HepG2 (cell line): ENCODE data around the gene CELSR2. TPM values are rescaled to one million over a fixed set of nuclear protein-coding genes. Genes with fewer than 3 reads are reported as not detected.

ENCODE experiments used
- CBX2 ChIP-seq, 2 experiments: fragments of 200-600 bp in 1 of 2; sonication (generic); formaldehyde crosslinking in 1 of 2; IDR thresholded peaks; 2 replicates each; pipeline versions ENCODE4 v1.7.0 to v1.8.1; 2018 to 2022; ENCODE audit warnings: low read depth in 2 of 2, low read length in 1 of 2, mild to moderate bottlenecking in 1 of 2, missing genetic modification reagents in 1 of 2
- ELF4 ChIP-seq: sonication (generic); formaldehyde crosslinking; IDR thresholded peaks from 2 replicates; pipeline ENCODE4 v1.5.0; 2020; ENCODE audit warnings: missing genetic modification reagents, mild to moderate bottlenecking, moderate library complexity, borderline replicate concordance
- FOXM1 ChIP-seq: sonication (generic); formaldehyde crosslinking; IDR thresholded peaks from 2 replicates; pipeline ENCODE4 v1.5.0; 2020; ENCODE audit warnings: missing genetic modification reagents
- GABPB1 ChIP-seq: IDR thresholded peaks from 2 replicates; pipeline ENCODE4 v1.6.1; 2016; ENCODE audit warnings: mild to moderate bottlenecking, missing genetic modification reagents, moderate library complexity, missing compliant biosample characterization
- RBM22 ChIP-seq: fragments of 200-400 bp; formaldehyde crosslinking; optimal IDR thresholded peaks from 2 replicates; pipeline ENCODE3; 2017; ENCODE audit warnings: mild to moderate bottlenecking, low read length, moderate library complexity
- SMAD9 ChIP-seq: sonication (generic); formaldehyde crosslinking; IDR thresholded peaks from 2 replicates; pipeline ENCODE4 v1.5.1; 2020; ENCODE audit warnings: mild to moderate bottlenecking, missing genetic modification reagents
- TP53 ChIP-seq: sonication (generic); formaldehyde crosslinking; conservative IDR thresholded peaks from 2 replicates; pipeline ENCODE4 v1.4.0; 2020; ENCODE audit warnings: missing genetic modification reagents
- YY1 ChIP-seq: IDR thresholded peaks from 2 replicates; pipeline ENCODE4 v1.6.1; 2011; ENCODE audit warnings: low read length, low read depth, moderate library complexity, mild to moderate bottlenecking; ENCODE audit not compliant: insufficient read depth, insufficient replicate concordance
- ZFP82 ChIP-seq: sonication (generic); formaldehyde crosslinking; IDR thresholded peaks from 2 replicates; pipeline ENCODE4 v1.5.1; 2020; ENCODE audit warnings: mild to moderate bottlenecking, missing genetic modification reagents, borderline replicate concordance
- ZFX ChIP-seq: sonication (generic); formaldehyde crosslinking; IDR thresholded peaks from 2 replicates; pipeline ENCODE4 v1.4.0; 2020; ENCODE audit warnings: mild to moderate bottlenecking, low read depth, missing genetic modification reagents, moderate library complexity
- ZNF234 ChIP-seq: sonication (generic); formaldehyde crosslinking; conservative IDR thresholded peaks from 2 replicates; pipeline ENCODE4 v1.5.1; 2020; ENCODE audit warnings: mild to moderate bottlenecking, missing genetic modification reagents
- ZSCAN22 ChIP-seq: sonication (generic); formaldehyde crosslinking; IDR thresholded peaks from 2 replicates; pipeline ENCODE4 v1.4.0; 2020; ENCODE audit warnings: mild to moderate bottlenecking, missing genetic modification reagents
- ZZZ3 ChIP-seq: sonication (generic); formaldehyde crosslinking; IDR thresholded peaks from 2 replicates; pipeline ENCODE4 v1.4.0; 2020; ENCODE audit warnings: missing genetic modification reagents, mild to moderate bottlenecking, borderline replicate concordance
- polyA plus RNA-seq, 8 experiments: library from polyadenylated mRNA; depleted of rRNA in 3 of 8; stranded (reverse) in 7 of 8; unstranded in 1 of 8; fragments of >200 nt; fragmentation: Illumina TruSeq in 4 of 8; extraction: Trizol in 4 of 8; gene quantifications; 2 replicates each; pipeline versions ENCODE4 v1.2.1 to v1.2.3, GENCODE V29; 2011 to 2016; ENCODE audit warnings: low read depth in 4 of 8, missing spikeins in 1 of 8, mixed read lengths in 1 of 8; ENCODE audit not compliant: insufficient read depth in 1 of 8
- total RNA-seq, 5 experiments: library from RNA; depleted of rRNA; stranded (reverse); fragments of >200 nt; fragmentation: Illumina TruSeq; extraction: Trizol; gene quantifications; 2 replicates each; pipeline ENCODE4 v1.2.3, GENCODE V29; 2016; ENCODE audit warnings: low read depth in 1 of 5
- TF ChIP-seq, protein P1 (sequence below): sonication (generic); formaldehyde crosslinking; conservative IDR thresholded peaks from 2 replicates; pipeline ENCODE4 v1.8.1; 2023; ENCODE audit warnings: missing genetic modification reagents
- TF ChIP-seq, protein P2 (sequence below): sonication (generic); formaldehyde crosslinking; IDR thresholded peaks from 2 replicates; pipeline ENCODE4 v1.4.0; 2020; ENCODE audit warnings: missing genetic modification reagents
- TF ChIP-seq, protein P3 (sequence below): sonication (generic); formaldehyde crosslinking; conservative IDR thresholded peaks from 2 replicates; pipeline ENCODE4 v1.4.0; 2020; ENCODE audit warnings: missing genetic modification reagents
- TF ChIP-seq, protein P4 (sequence below): sonication (generic); formaldehyde crosslinking; IDR thresholded peaks from 2 replicates; pipeline ENCODE4 v1.4.0; 2020; ENCODE audit warnings: missing genetic modification reagents, borderline replicate concordance

CELSR2 gene
- total and polyA plus RNA-seq, 2 of the 13 experiments (the other 11 are each of a cell fraction or from before 2014, with no cell fraction given): 4.0 to 6.6 TPM

DNA sequence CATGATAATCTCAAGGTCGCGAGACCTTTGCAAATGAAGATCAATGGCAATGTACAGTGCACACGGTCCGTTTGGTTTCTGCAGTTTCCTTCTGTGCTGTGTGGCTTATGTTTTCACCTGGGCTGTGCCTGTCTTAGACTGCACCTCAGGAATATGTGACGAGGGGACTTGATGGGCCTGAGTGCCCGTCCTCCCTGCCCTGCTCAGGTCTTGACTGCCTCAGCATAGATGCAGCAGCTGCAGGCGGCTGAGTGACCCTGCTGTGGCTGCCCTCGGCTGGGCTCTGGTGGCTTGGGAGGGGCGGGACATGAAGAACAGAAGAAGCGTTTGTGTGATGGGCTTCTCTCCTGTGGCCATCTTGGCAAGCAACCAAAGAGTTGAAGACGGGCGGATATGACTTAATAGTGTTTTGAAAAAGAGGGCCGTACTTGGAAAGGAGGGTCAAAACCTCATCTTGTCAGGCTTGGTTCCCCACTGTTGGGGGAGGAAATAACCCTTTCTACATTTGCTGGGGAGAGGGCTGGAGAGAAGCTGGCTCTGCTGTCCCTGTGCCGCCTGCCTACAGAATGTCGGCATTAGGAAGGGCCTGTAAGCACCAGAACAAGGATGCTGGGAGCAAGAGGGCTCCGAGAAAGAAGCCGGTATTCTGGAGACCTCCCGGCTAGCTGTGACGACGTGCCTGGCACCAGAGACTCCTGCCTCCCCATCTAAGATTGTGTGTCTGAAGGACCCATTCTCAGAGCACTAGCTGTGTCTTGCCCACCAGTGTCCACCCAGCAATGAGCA lies 50.4 kb downstream of the CELSR2 start (continued):
- no peak for TF ChIP-seq RBM22
- TF ChIP-seq, protein P1, sequence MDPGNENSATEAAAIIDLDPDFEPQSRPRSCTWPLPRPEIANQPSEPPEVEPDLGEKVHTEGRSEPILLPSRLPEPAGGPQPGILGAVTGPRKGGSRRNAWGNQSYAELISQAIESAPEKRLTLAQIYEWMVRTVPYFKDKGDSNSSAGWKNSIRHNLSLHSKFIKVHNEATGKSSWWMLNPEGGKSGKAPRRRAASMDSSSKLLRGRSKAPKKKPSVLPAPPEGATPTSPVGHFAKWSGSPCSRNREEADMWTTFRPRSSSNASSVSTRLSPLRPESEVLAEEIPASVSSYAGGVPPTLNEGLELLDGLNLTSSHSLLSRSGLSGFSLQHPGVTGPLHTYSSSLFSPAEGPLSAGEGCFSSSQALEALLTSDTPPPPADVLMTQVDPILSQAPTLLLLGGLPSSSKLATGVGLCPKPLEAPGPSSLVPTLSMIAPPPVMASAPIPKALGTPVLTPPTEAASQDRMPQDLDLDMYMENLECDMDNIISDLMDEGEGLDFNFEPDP: no peak
- 0 out of 2 replicates have a peak, but pooled peaks have one; percentile 12 for TF ChIP-seq ZFX
- peak; percentile 50; the same call in 1 of the 2 replicates for TF ChIP-seq SMAD9
- no peak for TF ChIP-seq ZZZ3 (CRISPR knock-in tag)
- no peak for TF ChIP-seq ZNF234 (CRISPR knock-in tag)
- TF ChIP-seq FOXM1: no peak
- no peak for TF ChIP-seq ELF4 (CRISPR knock-in tag)
- TF ChIP-seq TP53: no peak
- TF ChIP-seq, protein P2, sequence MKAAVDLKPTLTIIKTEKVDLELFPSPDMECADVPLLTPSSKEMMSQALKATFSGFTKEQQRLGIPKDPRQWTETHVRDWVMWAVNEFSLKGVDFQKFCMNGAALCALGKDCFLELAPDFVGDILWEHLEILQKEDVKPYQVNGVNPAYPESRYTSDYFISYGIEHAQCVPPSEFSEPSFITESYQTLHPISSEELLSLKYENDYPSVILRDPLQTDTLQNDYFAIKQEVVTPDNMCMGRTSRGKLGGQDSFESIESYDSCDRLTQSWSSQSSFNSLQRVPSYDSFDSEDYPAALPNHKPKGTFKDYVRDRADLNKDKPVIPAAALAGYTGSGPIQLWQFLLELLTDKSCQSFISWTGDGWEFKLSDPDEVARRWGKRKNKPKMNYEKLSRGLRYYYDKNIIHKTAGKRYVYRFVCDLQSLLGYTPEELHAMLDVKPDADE (CRISPR knock-in tag): no peak
- no peak for TF ChIP-seq ZFP82
- TF ChIP-seq GABPB1: peak; percentile 50; the same call in 1 of the 2 replicates
- TF ChIP-seq, protein P3, sequence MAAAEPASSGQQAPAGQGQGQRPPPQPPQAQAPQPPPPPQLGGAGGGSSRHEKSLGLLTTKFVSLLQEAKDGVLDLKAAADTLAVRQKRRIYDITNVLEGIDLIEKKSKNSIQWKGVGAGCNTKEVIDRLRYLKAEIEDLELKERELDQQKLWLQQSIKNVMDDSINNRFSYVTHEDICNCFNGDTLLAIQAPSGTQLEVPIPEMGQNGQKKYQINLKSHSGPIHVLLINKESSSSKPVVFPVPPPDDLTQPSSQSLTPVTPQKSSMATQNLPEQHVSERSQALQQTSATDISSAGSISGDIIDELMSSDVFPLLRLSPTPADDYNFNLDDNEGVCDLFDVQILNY (CRISPR knock-in tag): no peak
- no peak for TF ChIP-seq CBX2 (IDR thresholded peaks at IDR 0.05; ENCODE audit: low read depth, low read length)
- no peak for TF ChIP-seq CBX2 (CRISPR knock-in tag; IDR thresholded peaks at IDR 0.05; ENCODE audit: low read depth)
- no peak for TF ChIP-seq ZSCAN22 (CRISPR knock-in tag)
- TF ChIP-seq YY1: peak; percentile 72
- TF ChIP-seq, protein P4, sequence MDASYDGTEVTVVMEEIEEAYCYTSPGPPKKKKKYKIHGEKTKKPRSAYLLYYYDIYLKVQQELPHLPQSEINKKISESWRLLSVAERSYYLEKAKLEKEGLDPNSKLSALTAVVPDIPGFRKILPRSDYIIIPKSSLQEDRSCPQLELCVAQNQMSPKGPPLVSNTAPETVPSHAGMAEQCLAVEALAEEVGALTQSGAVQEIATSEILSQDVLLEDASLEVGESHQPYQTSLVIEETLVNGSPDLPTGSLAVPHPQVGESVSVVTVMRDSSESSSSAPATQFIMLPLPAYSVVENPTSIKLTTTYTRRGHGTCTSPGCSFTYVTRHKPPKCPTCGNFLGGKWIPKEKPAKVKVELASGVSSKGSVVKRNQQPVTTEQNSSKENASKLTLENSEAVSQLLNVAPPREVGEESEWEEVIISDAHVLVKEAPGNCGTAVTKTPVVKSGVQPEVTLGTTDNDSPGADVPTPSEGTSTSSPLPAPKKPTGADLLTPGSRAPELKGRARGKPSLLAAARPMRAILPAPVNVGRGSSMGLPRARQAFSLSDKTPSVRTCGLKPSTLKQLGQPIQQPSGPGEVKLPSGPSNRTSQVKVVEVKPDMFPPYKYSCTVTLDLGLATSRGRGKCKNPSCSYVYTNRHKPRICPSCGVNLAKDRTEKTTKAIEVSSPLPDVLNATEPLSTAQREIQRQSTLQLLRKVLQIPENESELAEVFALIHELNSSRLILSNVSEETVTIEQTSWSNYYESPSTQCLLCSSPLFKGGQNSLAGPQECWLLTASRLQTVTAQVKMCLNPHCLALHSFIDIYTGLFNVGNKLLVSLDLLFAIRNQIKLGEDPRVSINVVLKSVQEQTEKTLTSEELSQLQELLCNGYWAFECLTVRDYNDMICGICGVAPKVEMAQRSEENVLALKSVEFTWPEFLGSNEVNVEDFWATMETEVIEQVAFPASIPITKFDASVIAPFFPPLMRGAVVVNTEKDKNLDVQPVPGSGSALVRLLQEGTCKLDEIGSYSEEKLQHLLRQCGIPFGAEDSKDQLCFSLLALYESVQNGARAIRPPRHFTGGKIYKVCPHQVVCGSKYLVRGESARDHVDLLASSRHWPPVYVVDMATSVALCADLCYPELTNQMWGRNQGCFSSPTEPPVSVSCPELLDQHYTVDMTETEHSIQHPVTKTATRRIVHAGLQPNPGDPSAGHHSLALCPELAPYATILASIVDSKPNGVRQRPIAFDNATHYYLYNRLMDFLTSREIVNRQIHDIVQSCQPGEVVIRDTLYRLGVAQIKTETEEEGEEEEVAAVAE (CRISPR knock-in tag): 0 out of 2 replicates have a peak, but pooled peaks have one; percentile 14
